Stomach (tissue), 4 donors: Measurements from ENCODE around the gene PRSS27.

Source experiments
- EP300 ChIP-seq: sonication (generic); formaldehyde crosslinking; IDR thresholded peaks from one replicate; pipeline ENCODE4 v1.6.1; 2017; ENCODE audit warnings: antibody characterized with exemption
- POLR2A ChIP-seq, 4 donors: fragments of 450-650 bp; IDR thresholded peaks; one replicate each; pipeline ENCODE4 v1.6.1; 2016; ENCODE audit warnings: antibody characterized with exemption in 4 of 4, control low read depth in 2 of 4, mild to moderate bottlenecking in 1 of 4, moderate library complexity in 1 of 4
- POLR2AphosphoS5 ChIP-seq, 3 donors: sonication (generic); formaldehyde crosslinking; IDR thresholded peaks; one replicate each; pipeline ENCODE4 v1.6.1; 2016; ENCODE audit warnings: antibody characterized with exemption in 3 of 3
- TF ChIP-seq, protein P1 (sequence below), 7 experiments: fragments of 450-650 bp in 4 of 7; fragments of 200-600 bp in 3 of 7; sonication (generic) in 3 of 7; IDR thresholded peaks; one replicate each; pipeline ENCODE4 v1.5.1; 2016 to 2019; ENCODE audit warnings: antibody characterized with exemption in 7 of 7, control low read depth in 2 of 7, mild to moderate bottlenecking in 1 of 7

GRCh38 chr16:2761472-2761871 lies 41.4 kb upstream of the PRSS27 start:
- no peak for TF ChIP-seq EP300
- TF ChIP-seq, protein P1, sequence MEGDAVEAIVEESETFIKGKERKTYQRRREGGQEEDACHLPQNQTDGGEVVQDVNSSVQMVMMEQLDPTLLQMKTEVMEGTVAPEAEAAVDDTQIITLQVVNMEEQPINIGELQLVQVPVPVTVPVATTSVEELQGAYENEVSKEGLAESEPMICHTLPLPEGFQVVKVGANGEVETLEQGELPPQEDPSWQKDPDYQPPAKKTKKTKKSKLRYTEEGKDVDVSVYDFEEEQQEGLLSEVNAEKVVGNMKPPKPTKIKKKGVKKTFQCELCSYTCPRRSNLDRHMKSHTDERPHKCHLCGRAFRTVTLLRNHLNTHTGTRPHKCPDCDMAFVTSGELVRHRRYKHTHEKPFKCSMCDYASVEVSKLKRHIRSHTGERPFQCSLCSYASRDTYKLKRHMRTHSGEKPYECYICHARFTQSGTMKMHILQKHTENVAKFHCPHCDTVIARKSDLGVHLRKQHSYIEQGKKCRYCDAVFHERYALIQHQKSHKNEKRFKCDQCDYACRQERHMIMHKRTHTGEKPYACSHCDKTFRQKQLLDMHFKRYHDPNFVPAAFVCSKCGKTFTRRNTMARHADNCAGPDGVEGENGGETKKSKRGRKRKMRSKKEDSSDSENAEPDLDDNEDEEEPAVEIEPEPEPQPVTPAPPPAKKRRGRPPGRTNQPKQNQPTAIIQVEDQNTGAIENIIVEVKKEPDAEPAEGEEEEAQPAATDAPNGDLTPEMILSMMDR (IDR thresholded peaks at IDR 0.05): no peak
- no peak for TF ChIP-seq POLR2AphosphoS5 (IDR thresholded peaks at IDR 0.05)
- no peak for TF ChIP-seq POLR2A (IDR thresholded peaks at IDR 0.05)
